DOHH2 (cell line): ENCODE measurements around the gene AGAP3.

ENCODE experiments used
- H3F3A ChIP-seq: fragments of 200-600 bp; sonication (generic), shearing (Covaris generic); 2 replicates; pipeline ENCODE4 v1.6.0; 2016; ENCODE audit warnings: antibody characterized with exemption, mild to moderate bottlenecking; ENCODE audit not compliant: control insufficient read depth, insufficient read depth
- H3K27ac ChIP-seq: fragments of 200-600 bp; sonication (generic); 2 replicates; pipeline ENCODE4 v1.5.1; 2014; ENCODE audit warnings: low read depth, mild to moderate bottlenecking, low read length, moderate library complexity
- H3K27me3 ChIP-seq: fragments of 200-600 bp; sonication (generic); 2 replicates; pipeline ENCODE4 v1.6.1; 2014; ENCODE audit warnings: mild to moderate bottlenecking, low read length, mixed read lengths; ENCODE audit not compliant: control insufficient read depth
- H3K36me3 ChIP-seq: fragments of 200-600 bp; sonication (generic); 2 replicates; pipeline ENCODE4 v1.6.1; 2014; ENCODE audit warnings: mild to moderate bottlenecking, low read length, moderate library complexity, mixed read lengths; ENCODE audit not compliant: control insufficient read depth
- H3K4me1 ChIP-seq: fragments of 200-600 bp; sonication (generic); 2 replicates; pipeline ENCODE4 v1.6.1; 2014; ENCODE audit warnings: mild to moderate bottlenecking, low read length, mixed read lengths; ENCODE audit not compliant: control insufficient read depth
- H3K4me2 ChIP-seq: fragments of 200-600 bp; sonication (generic); 2 replicates; pipeline ENCODE4 v1.6.0; 2014; ENCODE audit warnings: mild to moderate bottlenecking, low read length, moderate library complexity
- H3K4me3 ChIP-seq: fragments of 200-600 bp; sonication (generic); 2 replicates; pipeline ENCODE4 v1.5.1; 2014; ENCODE audit warnings: mild to moderate bottlenecking, low read length, mixed read lengths
- H3K79me2 ChIP-seq: fragments of 200-600 bp; sonication (generic); 2 replicates; pipeline ENCODE4 v1.6.1; 2014; ENCODE audit warnings: mild to moderate bottlenecking, low read length, mixed read lengths; ENCODE audit not compliant: control insufficient read depth
- H3K9me2 ChIP-seq: fragments of 200-600 bp; sonication (generic); replicated peaks from 2 replicates; pipeline ENCODE4 v1.6.1; 2014; ENCODE audit warnings: mild to moderate bottlenecking, low read length, mixed read lengths; ENCODE audit not compliant: control insufficient read depth
- H3K9me3 ChIP-seq: fragments of 200-600 bp; sonication (generic); 2 replicates; pipeline ENCODE4 v1.6.1; 2014; ENCODE audit warnings: antibody characterized with exemption, low read length, mixed read lengths; ENCODE audit not compliant: control insufficient read depth, insufficient read depth
- H4K20me1 ChIP-seq: fragments of 200-600 bp; sonication (generic); 2 replicates; pipeline ENCODE4 v1.6.0; 2014; ENCODE audit warnings: low read depth, mild to moderate bottlenecking, antibody characterized with exemption, low read length, moderate library complexity; ENCODE audit not compliant: control insufficient read depth, insufficient read depth
- CTCF ChIP-seq: fragments of 200-600 bp; sonication (generic); IDR thresholded peaks from one replicate; pipeline ENCODE4 v1.5.1; 2014; ENCODE audit warnings: antibody characterized with exemption, mild to moderate bottlenecking, low read depth, low read length; ENCODE audit not compliant: poor library complexity, severe bottlenecking
- EZH2phosphoT487 ChIP-seq: fragments of 200-600 bp; sonication (generic); IDR thresholded peaks from 2 replicates; pipeline ENCODE4 v1.6.1; 2017; ENCODE audit warnings: borderline replicate concordance, mild to moderate bottlenecking, antibody characterized with exemption, low read length, moderate library complexity, mixed read lengths

AGAP3 gene

GRCh38 chr7:151059367-151060112 lies 26.7 kb upstream of the AGAP3 start, which contains the start of gene SLC4A2:
TSS of gene SLC4A2 (plus strand) at chr7:151059589. CDS start at chr7:151061988, 2,399 bp downstream.
- peaks cover 31% of the 10 kb centered on the region for H3K4me1 ChIP-seq
- peaks cover 7% of the 10 kb centered on the region for H3F3A ChIP-seq
- peak within 1 kb of the TSS; percentile 89 for H3K4me3 ChIP-seq
- H3K36me3 ChIP-seq, result peaks cover 24% of the 10 kb centered on the region
- no peaks in the 10 kb centered on the region for H3K9me3 ChIP-seq
- H3K4me2 ChIP-seq, result peak within 1 kb of the TSS; percentile 97
- H3K27me3 ChIP-seq, result no peaks in the 10 kb centered on the region
- peak; percentile 57 for TF ChIP-seq CTCF
- TF ChIP-seq EZH2phosphoT487, result no peak
- H4K20me1 ChIP-seq, result peaks cover 7% of the 10 kb centered on the region; the same call in 1 of the 2 replicates
- H3K79me2 ChIP-seq, result peaks cover 30% of the 10 kb centered on the region
- peak within 1 kb of the TSS; percentile 61 for H3K27ac ChIP-seq
- H3K9me2 ChIP-seq, result no peaks in the 10 kb centered on the region

DNA sequence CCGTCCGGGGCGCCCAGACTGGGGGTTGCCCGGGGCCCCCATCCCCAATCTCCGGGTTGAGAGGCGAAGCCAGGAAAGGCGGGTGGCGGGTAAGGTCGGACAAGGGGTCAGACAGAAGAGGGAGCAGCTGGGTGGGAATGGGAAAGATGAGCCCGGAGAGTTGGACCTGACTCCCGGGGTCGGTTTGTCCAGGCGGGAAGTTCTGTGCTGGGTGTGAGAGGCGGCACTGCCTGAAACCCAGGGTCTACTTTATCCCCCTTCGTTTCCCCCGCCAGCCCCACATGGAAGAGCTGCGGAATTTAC lies 26.2 kb upstream of the AGAP3 start:
- TF ChIP-seq EZH2phosphoT487, result no peak
- TF ChIP-seq CTCF, result no peak
- peaks cover 7% of the 10 kb centered on the region; the same call in 1 of the 2 replicates for H4K20me1 ChIP-seq
- peaks cover 30% of the 10 kb centered on the region for H3K79me2 ChIP-seq
- peaks cover 29% of the 10 kb centered on the region for H3K36me3 ChIP-seq
- peaks cover 7% of the 10 kb centered on the region for H3F3A ChIP-seq
- H3K27me3 ChIP-seq, result no peaks in the 10 kb centered on the region
- H3K4me3 ChIP-seq, result peak overlapping the region; percentile 89
- no peaks in the 10 kb centered on the region for H3K9me3 ChIP-seq
- peak overlapping the region; percentile 61 for H3K27ac ChIP-seq
- H3K4me2 ChIP-seq, result peak overlapping the region; percentile 97
- H3K9me2 ChIP-seq, result no peaks in the 10 kb centered on the region
- H3K4me1 ChIP-seq, result peaks cover 31% of the 10 kb centered on the region

DNA sequence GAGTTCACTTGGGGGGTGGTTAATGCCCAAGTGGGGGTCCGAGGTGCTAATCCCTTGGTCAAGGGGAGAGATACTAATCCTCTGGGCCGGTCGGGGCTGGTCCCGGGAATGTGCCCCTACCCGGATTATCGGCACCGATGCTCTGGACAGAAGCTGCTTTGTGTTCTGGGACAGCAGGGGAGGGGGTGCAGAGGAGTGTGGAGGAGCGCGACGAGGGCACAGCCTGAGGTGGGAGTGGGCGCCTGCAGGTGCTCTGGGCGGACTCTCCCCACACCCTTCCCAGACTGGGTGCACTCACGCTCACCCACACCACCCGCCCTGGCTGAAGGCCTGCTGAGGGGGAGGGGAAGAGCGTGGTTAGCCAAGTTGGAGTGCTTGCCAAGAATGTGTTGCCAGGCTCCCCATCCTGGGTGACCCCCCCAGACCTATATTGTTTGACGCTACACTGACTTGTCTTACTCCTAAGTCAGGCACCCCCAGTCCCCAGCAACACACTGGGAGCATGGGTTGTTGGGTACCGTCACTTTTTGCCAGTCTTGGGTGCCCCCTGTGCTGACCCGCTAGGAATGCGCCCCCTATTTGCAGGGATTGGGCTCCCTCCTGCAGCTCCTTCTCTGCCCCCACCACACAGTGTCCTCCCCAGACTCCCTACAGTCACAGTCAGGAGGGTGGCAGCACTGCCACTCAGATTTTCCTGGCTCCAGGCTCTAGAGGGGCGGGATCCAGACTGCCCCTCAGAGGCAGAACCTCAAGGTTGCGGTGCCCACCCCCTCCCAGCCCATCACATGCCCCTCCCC lies 25.7 kb upstream of the AGAP3 start:
- Histone ChIP-seq H3K79me2 (peaks cover 30% of the 10 kb centered on the region), H3K4me1 (peaks cover 31% of the 10 kb centered on the region)

More for the DNA sequence above, 25.7 kb upstream of the AGAP3 start:
- Histone ChIP-seq H3K36me3 (peaks cover 35% of the 10 kb centered on the region), H3K9me2 (no peaks in the 10 kb centered on the region), H3K27me3 (no peaks in the 10 kb centered on the region), H3F3A (peaks cover 7% of the 10 kb centered on the region), H3K4me3 (peak overlapping the region; percentile 89), H3K4me2 (peak overlapping the region; percentile 97), H3K9me3 (no peaks in the 10 kb centered on the region), H4K20me1 (peaks cover 7% of the 10 kb centered on the region; the same call in 1 of the 2 replicates), H3K27ac (peak overlapping the region; percentile 61)
- TF ChIP-seq CTCF, result peak; percentile 71
- TF ChIP-seq EZH2phosphoT487, result no peak
